KOPT-K1 (cell line): ENCODE data around the gene GALNT18.

ENCODE experiments used
- H3K27ac ChIP-seq: fragments of 200-600 bp; sonication (generic); 2 replicates; pipeline ENCODE4 v1.5.1; 2016; ENCODE audit warnings: antibody characterized with exemption, mild to moderate bottlenecking, low read depth, low read length; ENCODE audit not compliant: poor library complexity, severe bottlenecking
- H3K36me3 ChIP-seq: fragments of 200-600 bp; sonication (generic); 2 replicates; pipeline ENCODE4 v1.5.1; 2017; ENCODE audit warnings: antibody characterized with exemption, mild to moderate bottlenecking, low read length, moderate library complexity; ENCODE audit not compliant: insufficient read depth
- H3K9me3 ChIP-seq: fragments of 200-600 bp; sonication (generic); 2 replicates; pipeline ENCODE4 v1.5.1; 2017; ENCODE audit warnings: antibody characterized with exemption, low read length, mild to moderate bottlenecking; ENCODE audit not compliant: insufficient read depth, poor library complexity, severe bottlenecking

GALNT18 gene

DNA sequence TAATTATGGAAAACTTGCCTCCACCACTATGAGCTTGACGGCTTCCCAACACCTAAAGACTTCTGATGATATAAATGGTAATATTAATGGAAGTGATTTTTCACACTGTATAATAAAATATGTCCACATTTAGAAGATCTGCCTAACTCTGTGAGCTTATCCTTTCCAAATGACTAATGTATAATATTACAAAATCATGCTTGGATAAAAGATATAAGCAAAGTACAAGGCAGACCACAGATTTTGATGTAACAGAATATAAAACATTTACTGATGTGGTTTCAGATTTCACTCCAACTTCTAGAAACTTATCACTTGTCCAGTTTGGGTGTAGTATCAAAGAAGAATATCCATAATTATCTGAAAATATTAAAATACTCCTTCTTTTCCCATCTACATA lies 36.9 kb downstream of the GALNT18 start:
- Histone ChIP-seq H3K27ac (no peak overlapping the region), H3K36me3 (no peaks in the 10 kb centered on the region)

DNA sequence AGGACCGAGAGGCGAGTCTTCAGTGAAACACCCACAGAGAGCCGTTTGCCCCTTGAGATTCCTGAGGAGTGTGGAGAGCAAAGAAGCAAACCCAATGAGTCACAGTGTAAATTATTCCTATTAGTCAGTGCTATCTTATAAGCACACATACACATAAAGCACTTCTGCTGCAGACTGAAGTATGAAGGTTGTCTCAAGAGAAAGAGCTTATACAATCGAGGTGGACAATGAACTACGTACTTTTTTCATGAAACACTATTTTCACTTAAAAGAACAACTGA lies 37.3 kb downstream of the GALNT18 start:
- no peaks in the 10 kb centered on the region for H3K9me3 ChIP-seq
- no peaks in the 10 kb centered on the region for H3K36me3 ChIP-seq
- no peak overlapping the region for H3K27ac ChIP-seq

More for the DNA sequence above, 36.9 kb downstream of the GALNT18 start:
- no peaks in the 10 kb centered on the region for H3K9me3 ChIP-seq

DNA sequence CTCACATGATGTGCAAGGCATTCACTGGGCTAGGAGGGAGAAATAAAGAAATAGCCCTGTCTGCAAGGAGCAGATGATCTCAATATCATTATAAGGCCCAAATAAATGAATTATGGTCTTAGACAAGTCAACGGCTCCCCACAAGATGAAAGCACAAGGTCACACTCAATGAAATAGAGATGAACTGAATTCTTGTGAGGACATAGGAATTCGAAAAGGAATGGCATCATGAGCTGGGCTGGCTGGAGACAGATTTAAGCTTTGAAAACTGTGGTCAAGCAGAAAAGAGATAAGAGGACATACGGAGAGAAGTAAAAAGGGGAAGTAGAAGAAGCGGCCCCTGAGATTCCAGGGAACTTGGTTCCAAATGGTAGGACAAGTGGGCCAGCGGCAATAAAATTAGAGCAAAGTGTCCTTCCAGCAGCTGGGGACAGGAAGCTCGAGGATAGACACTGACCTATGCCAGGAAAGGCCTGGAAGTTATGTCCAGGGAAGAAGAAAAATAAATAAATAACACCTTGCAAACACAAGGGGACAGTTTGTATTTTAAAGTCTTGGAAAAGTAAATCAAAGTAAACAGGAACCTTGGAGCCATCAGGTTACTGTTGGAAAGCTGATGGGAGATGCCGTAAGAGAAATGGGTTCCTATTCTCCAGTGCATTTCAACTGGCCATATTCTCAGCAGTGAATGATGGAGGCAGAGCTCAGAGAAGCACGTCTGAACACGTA lies 37.8 kb downstream of the GALNT18 start:
- Histone ChIP-seq H3K36me3 (no peaks in the 10 kb centered on the region), H3K9me3 (no peaks in the 10 kb centered on the region), H3K27ac (no peak overlapping the region)

DNA sequence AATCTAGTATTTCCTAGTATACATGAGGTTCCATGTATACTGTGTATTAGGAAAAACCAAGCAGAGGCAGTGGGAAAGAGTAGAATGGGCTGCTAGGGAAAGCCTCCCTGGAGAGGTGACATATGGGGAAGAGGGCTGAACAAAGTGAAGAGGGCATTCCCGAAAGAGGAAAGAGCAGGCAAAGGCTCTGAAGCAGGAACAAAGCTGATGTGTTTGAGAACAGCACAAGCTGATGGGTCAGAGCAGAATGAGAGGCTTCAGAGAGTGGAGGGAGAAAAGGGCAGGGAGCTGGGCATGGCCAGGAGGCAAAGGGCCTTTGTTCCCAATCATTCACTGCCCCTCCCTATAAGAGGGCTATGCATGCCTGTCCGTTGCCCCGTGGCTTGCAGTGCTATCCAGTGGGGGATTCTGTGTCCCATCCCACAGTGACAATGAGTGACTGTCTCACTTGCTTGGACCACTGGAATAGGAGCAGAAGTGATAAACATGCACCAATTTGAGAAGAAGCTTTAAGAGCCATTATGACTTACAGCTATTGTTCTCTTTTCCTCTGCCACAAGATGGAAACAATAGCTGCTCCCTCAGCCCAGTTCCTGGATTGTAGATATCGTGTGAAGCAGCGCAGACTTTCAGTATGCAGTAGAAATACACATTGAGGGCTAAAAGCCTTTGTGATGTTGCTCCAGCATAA lies 39.6 kb downstream of the GALNT18 start:
- Histone ChIP-seq H3K36me3 (no peaks in the 10 kb centered on the region), H3K27ac (no peak overlapping the region), H3K9me3 (no peaks in the 10 kb centered on the region)

DNA sequence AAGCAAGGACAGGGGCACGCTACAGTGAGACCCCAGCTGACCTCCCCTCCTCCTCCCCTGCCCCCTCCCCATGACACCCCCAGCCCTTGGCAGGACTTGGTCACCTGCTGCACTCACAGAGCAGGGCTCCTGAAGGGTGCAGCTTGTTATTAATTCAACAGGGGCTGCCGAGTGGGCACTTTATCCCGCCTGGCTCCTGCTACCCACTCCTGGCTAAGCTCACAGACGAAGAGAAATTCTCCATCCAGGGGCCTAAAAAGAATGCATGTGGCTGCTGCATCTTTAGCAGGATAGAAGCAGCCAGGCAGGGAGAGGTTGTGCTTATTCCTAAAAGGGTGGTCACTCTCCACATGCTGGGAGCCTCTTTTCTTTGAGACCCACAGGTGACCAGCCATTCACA lies 40.3 kb downstream of the GALNT18 start:
- Histone ChIP-seq H3K9me3 (no peaks in the 10 kb centered on the region), H3K36me3 (no peaks in the 10 kb centered on the region), H3K27ac (no peak overlapping the region)

DNA sequence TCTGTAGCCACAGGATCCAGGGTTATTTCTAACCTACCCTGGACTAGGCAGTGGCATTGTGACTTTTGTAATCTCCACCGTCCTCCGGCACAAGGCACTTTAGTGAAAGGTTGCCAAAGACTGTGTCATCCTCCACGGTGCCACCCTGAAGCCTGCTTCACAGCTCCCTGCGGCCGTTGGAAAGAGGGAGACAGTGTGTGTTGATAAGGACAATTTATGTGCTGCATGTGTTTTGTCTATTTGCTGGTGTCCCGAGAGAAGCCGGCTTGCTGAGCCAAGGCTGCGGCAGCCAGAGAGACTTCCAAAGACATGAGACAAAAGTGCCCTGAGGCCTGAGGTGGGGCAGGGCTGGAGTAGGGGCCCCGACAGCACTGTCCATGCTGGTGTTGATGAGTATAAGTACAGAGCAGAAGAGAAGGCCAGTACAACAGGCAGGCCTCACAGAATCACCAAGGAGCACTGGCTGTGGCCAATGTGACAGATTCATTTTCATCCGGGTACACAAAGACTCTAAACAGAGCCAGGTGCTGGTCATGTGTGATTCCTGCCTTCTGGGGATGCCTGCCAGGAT lies 40.9 kb downstream of the GALNT18 start:
- Histone ChIP-seq H3K27ac (no peak overlapping the region), H3K36me3 (no peaks in the 10 kb centered on the region), H3K9me3 (no peaks in the 10 kb centered on the region)

DNA sequence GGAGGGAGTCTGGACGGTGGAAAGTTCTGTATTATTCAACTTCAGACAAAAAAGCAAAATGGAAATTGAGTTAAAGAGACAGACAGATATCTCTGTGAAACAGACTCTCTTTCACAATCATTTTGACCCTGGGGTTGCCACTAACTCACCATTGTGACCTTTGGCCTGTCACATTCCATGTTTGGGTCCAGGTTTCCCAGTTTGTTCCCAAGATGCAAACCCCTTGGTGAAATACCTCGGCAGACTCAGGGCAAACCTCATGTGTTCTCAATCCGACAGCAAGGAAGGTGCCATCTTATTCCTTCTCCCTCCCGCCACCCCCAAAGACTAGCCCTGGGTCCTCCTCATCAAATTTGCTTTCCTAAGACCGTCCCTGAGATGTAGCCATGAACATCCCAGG lies 41.8 kb downstream of the GALNT18 start:
- Histone ChIP-seq H3K36me3 (no peaks in the 10 kb centered on the region), H3K27ac (no peak overlapping the region), H3K9me3 (no peaks in the 10 kb centered on the region)

DNA sequence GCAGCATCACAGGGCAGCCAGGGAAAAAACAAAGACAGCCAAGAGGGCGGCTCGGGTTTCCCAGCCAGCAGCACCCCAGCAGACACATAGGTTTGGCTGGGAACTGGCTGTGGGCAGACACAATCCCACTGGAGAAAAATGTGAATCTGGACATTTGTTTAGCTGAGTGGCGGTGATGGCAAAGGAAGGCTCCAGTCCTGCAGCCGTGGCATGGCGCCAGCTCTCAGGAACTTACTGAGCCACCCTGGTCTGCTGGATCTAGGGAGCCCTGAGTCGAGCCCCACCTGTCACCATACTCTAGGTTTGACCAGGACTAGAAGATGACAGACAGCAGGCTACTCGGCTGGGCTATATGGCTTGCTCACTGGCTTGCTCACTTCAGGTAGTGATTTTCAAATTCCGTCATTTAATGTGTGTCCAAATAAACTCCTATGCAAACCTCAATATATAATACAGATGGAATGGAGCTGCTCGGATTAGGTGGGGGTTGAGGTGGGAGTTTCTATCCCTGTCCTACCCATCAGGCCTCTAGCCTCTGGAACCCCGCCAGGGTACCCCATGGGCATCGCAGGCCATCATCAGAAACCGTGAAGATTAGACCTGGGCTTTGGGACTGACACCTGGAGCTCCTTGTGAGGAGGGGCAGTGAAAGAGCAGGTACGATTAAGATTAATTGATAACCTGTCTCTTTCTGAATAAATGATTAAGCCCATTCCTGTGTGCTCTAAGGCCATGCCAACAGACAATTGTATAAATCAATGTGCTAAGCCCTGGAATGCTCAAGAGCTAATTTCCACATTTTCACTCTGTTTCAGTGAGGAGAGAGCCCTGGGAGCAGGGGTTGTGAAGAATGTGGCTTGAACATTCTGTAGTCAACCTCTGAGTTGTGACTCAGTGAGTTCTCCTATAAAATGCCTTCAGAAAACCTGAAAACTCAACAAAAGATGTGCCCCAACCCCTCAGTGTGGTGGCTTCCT lies 42.5 kb downstream of the GALNT18 start:
- Histone ChIP-seq H3K36me3 (no peaks in the 10 kb centered on the region), H3K9me3 (no peaks in the 10 kb centered on the region), H3K27ac (no peak overlapping the region)

DNA sequence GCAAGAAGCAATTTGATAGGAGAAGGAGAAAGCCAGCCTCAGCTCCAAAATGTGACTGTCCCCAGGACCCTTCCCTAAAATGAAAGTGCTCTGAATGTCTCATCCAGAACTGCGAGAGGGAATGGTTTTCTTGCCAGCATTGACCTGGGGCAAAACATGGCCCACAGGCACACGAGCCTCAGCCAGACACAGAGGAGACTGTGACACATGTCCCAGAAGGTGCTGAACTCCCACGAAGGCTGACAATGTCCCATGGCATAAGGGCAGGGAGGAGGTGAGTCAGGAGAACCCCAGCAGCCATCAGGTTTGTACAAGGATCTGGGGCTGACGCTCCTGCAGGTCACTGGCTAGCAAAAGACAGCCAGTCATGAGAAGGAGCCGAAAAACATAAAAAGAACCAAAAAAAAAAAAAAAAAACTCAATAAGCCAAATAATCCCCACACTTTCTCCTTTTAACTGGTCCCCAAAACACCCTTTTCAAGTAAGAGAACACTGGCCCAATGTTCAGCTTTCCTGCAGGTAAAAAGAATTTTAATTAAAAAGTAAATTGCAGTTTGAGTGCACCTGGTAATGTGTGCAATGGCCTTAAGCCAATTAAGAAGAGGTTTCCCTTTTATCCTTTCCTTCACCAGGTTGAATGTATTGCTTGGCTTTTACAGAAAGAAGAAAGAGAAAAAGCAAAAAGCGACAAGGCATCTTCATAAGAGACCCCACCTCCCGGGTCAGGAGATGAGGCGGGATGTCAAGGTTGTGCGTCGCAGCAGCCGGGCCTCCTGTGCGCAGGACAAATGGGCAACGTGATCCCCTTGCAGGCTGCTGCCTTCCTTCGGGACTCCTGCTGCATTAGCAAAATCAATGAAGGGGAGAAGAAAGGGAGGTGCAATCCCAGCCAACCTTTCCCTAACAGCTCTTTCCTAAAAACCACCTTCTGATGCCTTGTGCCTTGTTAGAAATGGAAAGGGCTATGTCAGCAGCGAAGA lies 43.6 kb downstream of the GALNT18 start:
- H3K9me3 ChIP-seq, result no peaks in the 10 kb centered on the region
- H3K27ac ChIP-seq, result no peak overlapping the region
- no peaks in the 10 kb centered on the region for H3K36me3 ChIP-seq

DNA sequence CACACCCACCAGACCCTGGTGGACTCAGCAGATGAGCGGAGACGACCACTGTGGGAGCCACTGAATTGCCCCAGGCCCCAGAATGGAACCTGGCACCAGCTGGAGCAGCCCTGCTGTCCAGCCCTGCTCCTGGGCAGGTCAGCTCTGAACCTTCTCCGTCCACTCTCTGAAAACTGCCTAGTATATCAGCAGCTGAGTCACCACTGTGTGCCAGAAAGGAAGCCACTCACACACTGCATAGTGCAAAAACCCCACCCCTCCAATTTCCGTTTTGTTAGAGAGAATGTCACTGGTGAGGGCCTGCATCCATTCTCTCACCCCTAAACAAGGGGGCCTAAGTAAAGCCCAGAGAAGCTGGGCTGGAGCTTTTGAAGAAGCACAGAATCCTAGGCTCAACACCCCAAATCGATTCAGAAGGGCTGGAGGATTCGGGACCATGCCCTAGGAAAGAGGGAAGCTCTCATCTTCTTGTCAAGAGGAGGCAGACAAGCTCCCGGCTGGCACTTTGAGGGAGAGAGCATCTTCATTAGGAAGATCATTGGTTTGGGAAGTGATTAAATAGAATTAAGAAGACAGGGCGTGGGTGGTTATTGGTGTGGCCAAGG lies 44.5 kb downstream of the GALNT18 start:
- Histone ChIP-seq H3K36me3 (no peaks in the 10 kb centered on the region), H3K9me3 (no peaks in the 10 kb centered on the region), H3K27ac (no peak overlapping the region)

DNA sequence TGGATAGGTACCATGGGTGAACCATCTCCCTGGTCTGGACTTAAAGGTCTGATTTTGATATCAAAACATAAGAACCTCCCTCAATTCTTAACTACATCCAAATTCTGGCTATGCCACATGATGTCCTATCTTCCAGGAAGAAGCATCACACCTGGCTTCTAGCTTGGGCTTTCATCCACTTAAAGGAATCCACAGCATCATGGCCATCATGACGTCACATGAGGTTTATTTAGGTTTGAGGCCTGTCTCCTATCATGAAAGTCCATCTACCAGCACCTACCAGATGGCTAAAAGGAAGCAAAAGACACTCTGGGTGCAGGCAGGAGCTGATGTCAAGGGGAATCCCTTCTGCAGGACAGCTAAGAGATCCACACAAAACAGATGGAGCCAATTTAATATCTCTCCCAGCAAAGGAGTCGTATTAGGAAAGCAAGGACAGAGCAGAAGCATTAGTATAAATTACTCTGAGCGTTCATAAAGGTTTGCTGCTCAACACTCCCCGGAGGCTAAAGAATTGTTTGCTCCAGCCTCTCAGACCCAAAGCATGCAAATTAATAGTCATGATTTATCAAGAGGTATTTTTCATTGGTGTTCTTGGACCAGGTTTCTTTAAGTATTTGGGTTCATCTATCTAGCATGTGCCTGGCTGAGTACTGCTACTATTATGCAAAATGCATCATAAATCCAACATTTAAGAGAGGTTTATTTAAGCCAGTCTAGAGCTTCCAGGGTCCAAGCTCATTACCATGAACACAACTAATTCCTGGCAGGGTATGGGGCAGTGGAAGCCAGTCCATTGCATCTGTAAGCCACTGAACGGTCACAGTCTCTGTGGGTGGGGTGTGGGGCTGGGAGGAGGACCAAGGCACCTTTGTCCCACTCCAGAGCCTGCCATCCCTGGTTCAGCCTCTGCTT lies 47.2 kb downstream of the GALNT18 start:
- Histone ChIP-seq H3K27ac (no peak overlapping the region), H3K9me3 (no peaks in the 10 kb centered on the region), H3K36me3 (no peaks in the 10 kb centered on the region)

DNA sequence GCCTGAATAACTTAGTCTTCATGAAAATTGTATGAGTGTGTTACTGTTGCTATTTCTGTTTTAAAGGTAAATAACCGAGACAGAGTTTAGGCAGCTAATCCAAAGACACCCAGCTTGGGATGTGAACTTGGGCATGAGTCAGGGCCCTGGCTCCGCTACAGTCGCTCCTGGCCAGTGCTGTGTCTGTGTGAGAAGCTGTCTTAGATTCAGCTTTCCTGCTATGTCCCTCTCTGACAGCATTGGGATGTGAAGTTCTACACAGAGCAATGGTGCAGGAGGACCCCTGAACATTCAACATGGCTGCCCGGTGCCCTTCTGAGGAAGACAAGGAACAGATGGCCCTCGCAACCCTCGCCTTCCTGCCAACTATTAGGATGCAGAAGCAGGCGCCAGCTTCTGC lies 49.4 kb downstream of the GALNT18 start:
- H3K36me3 ChIP-seq, result no peaks in the 10 kb centered on the region
- H3K27ac ChIP-seq, result no peak overlapping the region
- no peaks in the 10 kb centered on the region for H3K9me3 ChIP-seq

DNA sequence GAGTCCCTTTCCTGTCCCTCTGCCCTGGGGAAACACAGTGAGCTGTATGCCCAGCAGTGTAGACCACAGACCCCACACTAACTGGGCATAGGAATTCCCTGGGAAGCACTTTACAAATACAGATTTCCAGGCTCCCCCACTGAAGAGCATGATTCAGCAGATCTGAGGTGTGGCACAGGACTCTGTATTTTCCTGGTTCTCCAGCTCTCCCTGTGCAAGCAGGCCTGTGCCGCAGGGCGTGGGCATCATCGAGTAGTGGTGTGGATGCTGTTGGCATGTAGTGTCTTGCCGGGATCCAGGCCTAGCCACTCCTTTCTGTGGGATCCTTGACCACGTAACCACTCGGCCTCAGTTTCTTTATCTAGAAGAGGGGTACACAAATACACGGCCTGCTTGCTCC lies 49.9 kb downstream of the GALNT18 start:
- Histone ChIP-seq H3K36me3 (no peaks in the 10 kb centered on the region), H3K27ac (no peak overlapping the region), H3K9me3 (no peaks in the 10 kb centered on the region)
